HepG2 (cell line): ENCODE measurements around the gene PFKFB4. TPM values are rescaled to one million over a fixed set of nuclear protein-coding genes. Genes with fewer than 3 reads are reported as not detected.
A peak's percentile ranks its signal among the peaks of the same experiment; 100 is the strongest.

Source experiments
- ATAC-seq: fragments of 200-7000 bp; cut with Tn5 transposase; 3 replicates; pipeline ENCODE4 v1.9.1; 2020; ENCODE audit warnings: mild to moderate bottlenecking, moderate library complexity
- BruUV-seq: library from RNA; stranded (reverse); fragments of 400-500 nt; replicated peaks from 2 replicates; lab custom pipeline; 2021; lab: Mats Ljungman, UMichigan
- CTCF ChIA-PET: fragments of 300-600 bp; formaldehyde crosslinking; extraction: SDS; loops from one replicate; lab custom pipeline; 2021; ENCODE audit warnings: low total read pairs, inconsistent platforms, low intra/inter-chr PET ratio; lab: Yijun Ruan, JAX
- POLR2A ChIA-PET: fragments of 350-600 bp; sonication (Branson Sonifier 250); formaldehyde crosslinking; loops from one replicate; lab custom pipeline; 2020; ENCODE audit warnings: antibody characterized with exemption, inconsistent platforms; lab: Yijun Ruan, JAX
- DNase-seq: peaks from one replicate; pipeline ENCODE4 v3.0.0-alpha.2; 2015; ENCODE audit warnings: low spot score
- FAIRE-seq: peaks from 3 replicates; lab custom pipeline; 2011; peaks lifted over from hg19 to GRCh38; lab: Jason Lieb, UNC
- H2AFZ ChIP-seq: one replicate; pipeline ENCODE4 v1.6.1; 2011; ENCODE audit warnings: low read length, inconsistent platforms
- H3K27ac ChIP-seq: fragments of 300-600 bp; 3 replicates; pipeline ENCODE4 v1.8.0; 2011; ENCODE audit warnings: mixed run types, mild to moderate bottlenecking, mixed read lengths, low read length, inconsistent platforms; ENCODE audit not compliant: insufficient read depth; ENCODE audit errors: extremely low read length
- H3K27me3 ChIP-seq, 2 experiments: fragments of 200-600 bp in 1 of 2; 2 replicates in 1 of 2; 3 replicates in 1 of 2; pipeline versions ENCODE4 v1.6.0 to v1.8.0; 2011; ENCODE audit warnings: low read length in 2 of 2, mild to moderate bottlenecking in 2 of 2, moderate library complexity in 2 of 2, inconsistent platforms in 1 of 2; ENCODE audit not compliant: insufficient read depth in 2 of 2, control insufficient read depth in 1 of 2
- H3K36me3 ChIP-seq, 2 experiments: fragments of 200-600 bp in 1 of 2; replicated peaks in 1 of 2; 2 replicates in 1 of 2; 3 replicates in 1 of 2; pipeline versions ENCODE4 v1.5.1 to v1.8.0; 2011; ENCODE audit warnings: low read length in 2 of 2, inconsistent platforms in 1 of 2; ENCODE audit not compliant: insufficient read depth in 2 of 2, control insufficient read depth in 1 of 2
- H3K4me1 ChIP-seq: 2 replicates; pipeline ENCODE4 v1.5.1; 2012; ENCODE audit warnings: low read length, inconsistent platforms; ENCODE audit not compliant: insufficient read depth
- H3K4me2 ChIP-seq: 2 replicates; pipeline ENCODE4 v1.6.0; 2011; ENCODE audit warnings: low read depth, low read length, inconsistent platforms
- H3K4me3 ChIP-seq, 3 experiments: fragments of 200-600 bp in 1 of 3; sonication (generic), shearing (Covaris generic) in 1 of 3; replicated peaks in 1 of 3; 2 replicates each; pipeline ENCODE4 v1.5.1; 2011 to 2016; ENCODE audit warnings: low read length in 3 of 3, inconsistent platforms in 2 of 3, low read depth in 2 of 3, mild to moderate bottlenecking in 2 of 3, control low read depth in 1 of 3, mixed read lengths in 1 of 3; ENCODE audit not compliant: insufficient read depth in 1 of 3
- H3K79me2 ChIP-seq: one replicate; pipeline ENCODE4 v1.6.1; 2011; ENCODE audit warnings: low read length, inconsistent platforms; ENCODE audit not compliant: insufficient read depth
- H3K9ac ChIP-seq: 2 replicates; pipeline ENCODE4 v1.6.0; 2011; ENCODE audit warnings: mild to moderate bottlenecking, low read depth, low read length, inconsistent platforms; ENCODE audit not compliant: insufficient read depth
- H3K9me3 ChIP-seq: 2 replicates; pipeline ENCODE4 v1.5.1; 2012; ENCODE audit warnings: mild to moderate bottlenecking, low read length
- H4K20me1 ChIP-seq: 2 replicates; pipeline ENCODE4 v1.6.0; 2011; ENCODE audit warnings: inconsistent platforms, mild to moderate bottlenecking, low read length, moderate library complexity; ENCODE audit not compliant: insufficient read depth
- SNAPC2 ChIP-seq: sonication (generic); formaldehyde crosslinking; IDR thresholded peaks from 2 replicates; pipeline ENCODE4 v1.8.1; 2022; ENCODE audit warnings: mild to moderate bottlenecking, missing genetic modification reagents
- ZNF180 ChIP-seq: sonication (generic); formaldehyde crosslinking; IDR thresholded peaks from 2 replicates; pipeline ENCODE4 v1.4.0; 2020; ENCODE audit warnings: low read depth, missing genetic modification reagents, borderline replicate concordance
- ZNF687 ChIP-seq: sonication (generic); formaldehyde crosslinking; IDR thresholded peaks from 2 replicates; pipeline ENCODE4 v1.5.1; 2020; ENCODE audit warnings: mild to moderate bottlenecking, missing genetic modification reagents, moderate library complexity
- ZNF891 ChIP-seq: sonication (generic); formaldehyde crosslinking; IDR thresholded peaks from 2 replicates; pipeline ENCODE4 v1.5.0; 2020; ENCODE audit warnings: mild to moderate bottlenecking, missing genetic modification reagents
- WGBS: methylation state at CpG from one replicate; pipeline ENCODE4 v1.1.6; 2017; ENCODE audit warnings: low lambda C conversion rate; 5-methylcytosine and 5-hydroxymethylcytosine counted together
- in situ Hi-C: cut with HindIII; loops from 2 replicates; pipeline ENCODE4 v1.10.0; 2017; ENCODE audit warnings: low pct_unique_long_range_greater_than_20kb; ENCODE audit not compliant: extremely low pct_ligation_motif_present
- intact Hi-C: fragments of 100-400 bp; cut with micrococcal nuclease; formaldehyde crosslinking; loops from one replicate; pipeline ENCODE4 v1.10.0; 2022; ENCODE audit not compliant: unreplicated experiment
- polyA plus RNA-seq, 8 experiments: library from polyadenylated mRNA; depleted of rRNA in 3 of 8; stranded (reverse) in 7 of 8; unstranded in 1 of 8; fragments of >200 nt; fragmentation: Illumina TruSeq in 4 of 8; extraction: Trizol in 4 of 8; gene quantifications; 2 replicates each; pipeline versions ENCODE4 v1.2.1 to v1.2.3, GENCODE V29; 2011 to 2016; ENCODE audit warnings: low read depth in 4 of 8, missing spikeins in 1 of 8, mixed read lengths in 1 of 8; ENCODE audit not compliant: insufficient read depth in 1 of 8
- total RNA-seq, 5 experiments: library from RNA; depleted of rRNA; stranded (reverse); fragments of >200 nt; fragmentation: Illumina TruSeq; extraction: Trizol; gene quantifications; 2 replicates each; pipeline ENCODE4 v1.2.3, GENCODE V29; 2016; ENCODE audit warnings: low read depth in 1 of 5

The PFKFB4 gene
- total and polyA plus RNA-seq, 2 of the 13 experiments (the other 11 are each of a cell fraction or from before 2014, with no cell fraction given), result 7.1 to 103 TPM

- TF ChIP-seq SNAPC2 (CRISPR knock-in tag), result no peak
- no peak for TF ChIP-seq ZNF891 (CRISPR knock-in tag)
- TF ChIP-seq, all 625 proteins: peak for 8
These were observed 77.7 kb downstream of the PFKFB4 start (continued) for GRCh38 chr3:48478626-48479555.

- POLR2A ChIA-PET, result no interaction called here
- Histone ChIP-seq H2AFZ (no peak overlapping the region), H3K79me2 (no peaks in the 10 kb centered on the region), H3K9ac (no peak overlapping the region), H4K20me1 (no peaks in the 10 kb centered on the region), H3K4me1 (peaks cover 46% of the 10 kb centered on the region), H3K36me3 (no peaks in the 10 kb centered on the region), H3K27me3 (no peaks in the 10 kb centered on the region), H3K4me2 (no peak overlapping the region), H3K4me3 (no peak overlapping the region), H3K27ac (no peak overlapping the region), H3K9me3 (no peaks in the 10 kb centered on the region)
- FAIRE-seq (no peak), DNase-seq (no peak), ATAC-seq (no peak)
- intact Hi-C loops, result no loop called here
- CTCF ChIA-PET, result no interaction called here
- in situ Hi-C loops, result no loop called here
- 80% methylated on average over 6 of the region's 9 CpGs for WGBS
- TF ChIP-seq ZNF180 (no peak), ZNF687 (CRISPR knock-in tag) (peak; percentile 25; the same call in 1 of the 2 replicates)
- BruUV-seq, result no TSS peak
These were observed 78.6 kb downstream of the PFKFB4 start for GRCh38 chr3:48477959-48478520.
